Measurements from ENCODE around the gene ITGAL.

The ITGAL gene

DNA sequence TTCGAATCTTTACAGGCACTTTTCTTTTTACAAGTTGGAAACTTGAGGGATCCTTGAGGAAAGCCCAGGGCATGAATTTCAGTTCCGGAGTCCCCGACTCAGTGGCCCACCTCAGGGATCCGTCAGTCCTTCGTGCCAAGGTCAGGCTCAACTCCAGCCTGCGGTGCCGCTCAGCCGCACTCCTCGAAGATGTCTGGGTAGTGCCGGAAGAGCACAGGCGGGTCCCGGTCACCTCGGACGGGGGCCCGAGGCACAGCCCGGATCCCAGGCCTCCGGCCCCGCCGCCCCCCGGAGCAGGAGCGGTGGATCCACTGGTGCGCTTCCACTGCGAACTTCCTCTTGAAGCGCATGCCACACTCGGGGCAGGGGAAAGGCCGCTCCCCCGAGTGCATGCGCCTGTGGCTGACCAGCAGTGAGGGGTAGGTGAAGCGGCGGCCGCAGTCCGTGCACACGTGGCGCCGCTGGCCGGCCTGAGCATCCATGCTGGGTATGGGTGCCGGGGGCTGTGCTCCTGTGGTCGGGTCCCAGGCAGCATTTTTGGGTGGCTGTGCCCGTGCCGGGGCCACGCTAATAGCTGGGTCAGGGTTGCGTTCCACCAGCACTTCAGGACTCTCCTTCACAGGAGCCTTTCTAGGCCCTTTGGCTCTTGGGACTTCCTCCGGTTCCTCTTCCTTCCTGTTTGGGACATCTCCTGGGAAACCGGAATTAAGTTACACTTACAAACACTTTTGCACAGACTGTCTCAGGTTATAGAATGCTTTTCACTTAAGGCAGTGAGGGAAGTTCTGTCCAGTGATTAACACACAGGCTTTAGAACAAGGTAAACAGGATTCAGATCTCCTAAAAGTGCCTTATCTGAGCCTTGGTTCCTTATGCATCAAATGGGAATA lies 97.4 kb downstream of the ITGAL start:
- no peak for DNase-seq

DNA sequence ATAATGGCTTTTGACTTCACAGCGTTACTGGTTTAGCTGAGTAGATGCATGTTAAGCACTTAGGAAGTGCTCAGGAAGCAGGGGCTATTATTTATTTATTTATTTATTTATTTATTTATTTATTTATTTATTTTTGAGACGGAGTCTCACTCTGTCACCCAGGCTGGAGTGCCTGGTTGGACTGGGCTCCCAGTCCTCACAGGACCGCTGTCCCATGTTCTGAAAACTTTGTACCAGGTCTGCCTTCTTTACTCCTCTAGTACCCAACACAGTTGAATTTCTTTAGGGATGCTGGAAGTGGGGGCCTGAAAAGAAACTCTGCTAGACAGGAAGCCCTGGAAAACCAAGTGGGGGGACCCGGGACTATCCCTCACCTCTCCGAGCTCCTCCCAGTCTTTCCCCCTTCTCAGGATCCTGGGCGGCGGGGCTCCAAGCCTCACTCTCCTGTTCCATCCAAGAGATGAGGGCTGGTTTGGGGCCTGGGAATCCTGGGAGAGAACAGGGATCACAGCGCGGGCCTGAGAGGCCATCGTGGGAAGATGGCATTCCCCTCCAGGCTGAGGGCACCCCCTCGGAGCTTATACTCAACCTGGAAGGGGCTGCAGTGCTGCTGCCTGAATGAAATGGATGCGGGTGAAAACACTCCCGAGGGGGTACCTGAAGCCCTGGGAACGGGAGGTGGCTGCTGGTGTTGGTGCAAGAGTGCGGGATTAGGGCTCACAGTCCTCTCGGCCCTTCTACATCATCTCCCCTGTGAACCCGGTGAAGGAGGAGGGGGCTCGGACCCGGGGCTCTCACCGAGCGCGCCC lies 98.3 kb downstream of the ITGAL start:
- peak; percentile 73 for DNase-seq

DNA sequence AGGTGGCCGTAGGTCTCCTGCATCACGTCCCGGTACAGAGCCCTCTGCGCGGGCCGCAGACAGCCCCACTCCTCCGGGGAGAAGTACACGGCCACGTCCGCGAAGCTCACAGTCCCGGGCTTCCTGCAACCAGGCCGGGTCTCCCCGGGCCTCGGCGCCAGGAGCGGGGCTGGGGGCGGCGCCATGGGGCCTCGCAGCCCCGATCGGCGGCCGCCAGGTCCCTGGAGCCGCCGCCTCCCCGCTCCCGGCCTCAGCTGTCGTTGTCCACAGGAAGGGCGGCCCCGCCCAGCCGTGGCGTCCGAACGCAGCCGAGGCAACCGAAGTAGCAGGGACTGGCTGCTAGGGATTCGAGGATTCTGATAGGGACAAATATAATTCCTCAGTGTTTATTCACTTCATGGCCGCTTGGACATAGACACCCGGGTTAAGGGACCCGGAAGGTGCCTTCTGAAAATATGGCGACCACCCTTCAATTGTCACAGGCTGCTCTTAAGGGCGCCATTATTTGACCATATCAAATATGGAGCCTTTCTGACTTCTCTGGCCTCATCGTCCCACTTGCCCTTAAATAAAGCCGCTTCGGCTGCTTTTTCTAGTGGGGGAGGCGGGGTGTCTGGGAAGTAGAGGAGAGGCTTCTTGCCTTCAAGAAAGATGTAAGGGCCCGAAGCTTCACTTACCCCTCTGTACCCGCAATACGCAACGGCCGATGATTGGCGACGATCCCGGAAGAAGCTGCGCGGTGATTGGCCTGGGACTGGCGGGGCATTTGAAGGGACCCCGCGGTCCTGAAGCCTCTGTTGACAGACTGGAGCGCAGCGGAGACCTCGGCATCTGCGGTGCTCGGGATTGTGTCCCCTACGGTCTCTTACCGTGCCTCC lies 99.1 kb downstream of the ITGAL start, which contains the start of gene ZNF688:
Gene ZNF688, minus strand, starts transcription at position 270 of the 878 bp plus-strand sequence. Its CDS starts 85 bp downstream, at position 185.
- peak; percentile 99 for DNase-seq

Measured in NCI-H510A treated with DMSO at 0.1 percent for 48 hours (cell line).